Mesendoderm (in vitro differentiated cells): ENCODE results near the gene MYT1.
"Not testable (repeated sequence)": the region's sequence is repeated elsewhere in the genome, so short reads cannot be mapped to it uniquely, and the experiment has no call there.

Source experiments
- DNase-seq: peaks from one replicate; pipeline ENCODE4 v3.0.0; 2013
- H2AK5ac ChIP-seq: 2 replicates; pipeline ENCODE4 v1.6.1; 2013; ENCODE audit warnings: low read length, inconsistent platforms
- H2BK120ac ChIP-seq: 2 replicates; pipeline ENCODE4 v1.6.1; 2013; ENCODE audit warnings: low read depth, mild to moderate bottlenecking, low read length, moderate library complexity, mixed read lengths
- H2BK15ac ChIP-seq: replicated peaks from 2 replicates; pipeline ENCODE4 v1.6.1; 2013; ENCODE audit warnings: low read depth, mild to moderate bottlenecking, moderate library complexity
- H2BK5ac ChIP-seq: 2 replicates; pipeline ENCODE4 v1.6.1; 2013; ENCODE audit warnings: low read length, inconsistent platforms
- H3K18ac ChIP-seq: 2 replicates; pipeline ENCODE4 v1.6.1; 2013; ENCODE audit warnings: mild to moderate bottlenecking, low read length, mixed read lengths
- H3K23ac ChIP-seq: one replicate; pipeline ENCODE4 v1.6.1; 2013; ENCODE audit warnings: low read length
- H3K27ac ChIP-seq: 2 replicates; pipeline ENCODE4 v1.5.1; 2013; ENCODE audit warnings: low read depth, mild to moderate bottlenecking, inconsistent platforms, low read length, moderate library complexity
- H3K27me3 ChIP-seq: 2 replicates; pipeline ENCODE4 v1.6.1; 2013; ENCODE audit warnings: low read length, control low read depth, mild to moderate bottlenecking, inconsistent platforms; ENCODE audit not compliant: insufficient read depth, poor library complexity
- H3K36me3 ChIP-seq: 2 replicates; pipeline ENCODE4 v1.6.1; 2013; ENCODE audit warnings: low read length, inconsistent platforms; ENCODE audit not compliant: control insufficient read depth, insufficient read depth
- H3K4ac ChIP-seq: one replicate; pipeline ENCODE4 v1.6.1; 2013; ENCODE audit warnings: low read depth, mild to moderate bottlenecking, low read length, moderate library complexity
- H3K4me1 ChIP-seq: 2 replicates; pipeline ENCODE4 v1.6.1; 2013; ENCODE audit warnings: low read depth, low read length, inconsistent platforms; ENCODE audit not compliant: control insufficient read depth
- H3K4me2 ChIP-seq: 2 replicates; pipeline ENCODE4 v1.6.1; 2013; ENCODE audit warnings: low read length
- H3K4me3 ChIP-seq: 2 replicates; pipeline ENCODE4 v1.5.1; 2013; ENCODE audit warnings: mild to moderate bottlenecking, low read length
- H3K56ac ChIP-seq: one replicate; pipeline ENCODE4 v1.6.1; 2013; ENCODE audit warnings: low read length
- H3K79me1 ChIP-seq: 2 replicates; pipeline ENCODE4 v1.6.1; 2013; ENCODE audit warnings: low read length, inconsistent platforms
- H3K79me2 ChIP-seq: 2 replicates; pipeline ENCODE4 v1.6.1; 2013; ENCODE audit warnings: mild to moderate bottlenecking, low read length; ENCODE audit not compliant: control insufficient read depth, insufficient read depth
- H3K9ac ChIP-seq: 2 replicates; pipeline ENCODE4 v1.6.1; 2013; ENCODE audit warnings: low read length, inconsistent platforms
- H4K5ac ChIP-seq: one replicate; pipeline ENCODE4 v1.6.1; 2013; ENCODE audit warnings: low read length
- H4K8ac ChIP-seq: one replicate; pipeline ENCODE4 v1.6.1; 2013; ENCODE audit warnings: low read depth, mild to moderate bottlenecking, control low read depth, low read length, moderate library complexity
- WGBS: extraction: QIAGEN DNeasy Blood & Tissue Kit; methylation state at CpG from one replicate; pipeline ENCODE4 v1.1.7; 2013; ENCODE audit warnings: low lambda C conversion rate, missing lambda C conversion rate; ENCODE audit not compliant: insufficient coverage; ENCODE audit errors: extremely low coverage; 5-methylcytosine and 5-hydroxymethylcytosine counted together

MYT1 gene

DNA sequence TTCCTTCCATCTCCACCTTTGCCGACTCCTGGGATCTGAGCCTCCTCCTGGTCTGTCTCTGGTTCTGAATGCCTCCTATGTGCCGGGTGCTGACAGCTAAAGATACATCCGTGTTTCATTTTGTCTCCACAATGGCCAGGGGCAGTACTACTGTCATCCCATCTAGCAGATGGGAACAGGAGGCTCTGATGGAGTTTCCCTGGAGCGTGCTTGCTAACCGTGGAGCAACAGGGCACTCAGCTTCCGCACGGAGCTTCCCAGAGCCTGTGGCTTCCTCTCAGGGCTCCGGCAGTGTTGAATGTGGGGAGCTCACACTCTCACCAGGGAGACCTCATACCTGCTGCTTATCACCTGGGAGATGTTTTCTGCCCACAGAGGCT lies 45.0 kb upstream of the MYT1 start:
- no peaks in the 10 kb centered on the region for H3K36me3 ChIP-seq
- no CpG with 5 or more reads among the region's 8 CpGs for WGBS
- no peak overlapping the region for H2AK5ac ChIP-seq
- no peak overlapping the region for H2BK15ac ChIP-seq
- H3K18ac ChIP-seq, result no peak overlapping the region
- H3K79me1 ChIP-seq, result no peaks in the 10 kb centered on the region
- no peak overlapping the region for H2BK5ac ChIP-seq
- no peak overlapping the region for H3K4ac ChIP-seq
- H3K23ac ChIP-seq, result no peak overlapping the region
- H3K27me3 ChIP-seq, result no peaks in the 10 kb centered on the region
- no peaks in the 10 kb centered on the region for H3K79me2 ChIP-seq
- no peak overlapping the region for H3K56ac ChIP-seq
- no peak overlapping the region for H4K5ac ChIP-seq
- no peak overlapping the region for H4K8ac ChIP-seq
- no peak overlapping the region for H3K4me3 ChIP-seq
- no peaks in the 10 kb centered on the region for H3K4me1 ChIP-seq
- no peak overlapping the region for H3K9ac ChIP-seq
- H3K27ac ChIP-seq, result no peak overlapping the region
- H3K4me2 ChIP-seq, result no peak overlapping the region
- DNase-seq, result no peak
- H2BK120ac ChIP-seq, result no peak overlapping the region

- no peaks in the 10 kb centered on the region for H3K27me3 ChIP-seq
Measured at GRCh38 chr20:64119681-64120341, 44.4 kb upstream of the MYT1 start.

DNA sequence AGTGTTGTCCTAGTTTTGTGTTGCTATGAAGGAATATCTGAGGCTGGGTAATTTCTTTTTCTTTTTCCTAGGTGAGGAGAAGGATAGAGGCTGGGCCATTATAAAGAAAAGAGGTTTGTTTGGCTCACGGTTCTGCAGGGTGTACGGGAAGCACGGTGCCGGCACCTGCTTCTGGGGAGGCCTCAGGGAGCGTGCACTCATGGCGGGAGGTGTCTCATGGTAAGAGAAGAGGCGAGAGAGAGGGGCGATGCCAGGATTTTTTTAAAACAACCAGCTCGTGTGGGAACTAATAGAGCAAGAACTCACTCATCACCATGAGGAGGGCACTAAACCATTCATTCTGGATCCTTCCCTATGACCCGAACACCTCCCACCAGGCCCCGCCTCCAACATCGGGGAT lies 42.7 kb upstream of the MYT1 start:
- Histone ChIP-seq H2AK5ac (no peak overlapping the region), H3K18ac (no peak overlapping the region), H4K5ac (no peak overlapping the region), H2BK15ac (no peak overlapping the region), H3K4me3 (no peak overlapping the region), H3K9ac (no peak overlapping the region), H3K4ac (no peak overlapping the region), H3K56ac (no peak overlapping the region), H3K79me1 (no peaks in the 10 kb centered on the region), H3K27ac (no peak overlapping the region), H3K4me2 (no peak overlapping the region), H3K27me3 (no peaks in the 10 kb centered on the region), H3K36me3 (no peaks in the 10 kb centered on the region), H2BK120ac (no peak overlapping the region), H3K23ac (no peak overlapping the region), H2BK5ac (no peak overlapping the region), H3K79me2 (no peaks in the 10 kb centered on the region), H3K4me1 (no peaks in the 10 kb centered on the region), H4K8ac (no peak overlapping the region)
- WGBS, result no CpG with 5 or more reads among the region's 12 CpGs
- no peak for DNase-seq

More at GRCh38 chr20:64119681-64120341, 44.4 kb upstream of the MYT1 start:
- no peak for DNase-seq
- Histone ChIP-seq H3K36me3 (no peaks in the 10 kb centered on the region), H3K4ac (no peak overlapping the region), H3K4me3 (no peak overlapping the region), H3K79me1 (no peaks in the 10 kb centered on the region), H2BK5ac (no peak overlapping the region), H2BK120ac (no peak overlapping the region), H4K5ac (no peak overlapping the region), H3K79me2 (no peaks in the 10 kb centered on the region), H2BK15ac (no peak overlapping the region), H2AK5ac (no peak overlapping the region), H3K9ac (no peak overlapping the region), H3K23ac (no peak overlapping the region), H3K18ac (no peak overlapping the region), H4K8ac (no peak overlapping the region), H3K4me2 (no peak overlapping the region), H3K27ac (no peak overlapping the region), H3K56ac (no peak overlapping the region), H3K4me1 (no peaks in the 10 kb centered on the region)
- WGBS, result no CpG with 5 or more reads among the region's 14 CpGs

DNA sequence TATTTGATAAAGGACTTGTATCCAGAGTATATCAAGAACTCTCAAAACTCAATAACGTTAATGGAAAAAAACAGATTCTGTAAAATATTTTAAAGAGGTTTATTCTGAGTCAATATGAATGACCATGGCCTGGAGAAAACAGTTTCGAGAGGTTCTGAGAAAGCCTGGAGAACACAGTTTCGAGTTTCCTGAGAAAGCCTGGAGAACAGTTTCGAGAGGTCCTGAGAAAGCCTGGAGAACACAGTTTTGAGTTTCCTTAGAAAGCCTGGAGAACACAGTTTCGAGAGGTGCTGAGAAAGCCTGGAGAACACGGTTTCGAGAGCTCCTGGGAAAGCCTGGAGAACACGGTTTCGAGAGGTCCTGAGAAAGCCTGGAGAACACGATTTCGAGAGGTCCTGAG lies 41.3 kb upstream of the MYT1 start:
- H3K23ac ChIP-seq, H3K79me2 ChIP-seq, H3K4me2 ChIP-seq, H3K36me3 ChIP-seq, H3K4me1 ChIP-seq, DNase-seq, H3K79me1 ChIP-seq, H2AK5ac ChIP-seq, H3K56ac ChIP-seq, H2BK120ac ChIP-seq, H4K5ac ChIP-seq, H4K8ac ChIP-seq, H2BK15ac ChIP-seq, H3K18ac ChIP-seq, H3K27me3 ChIP-seq, H3K4ac ChIP-seq, H2BK5ac ChIP-seq, H3K27ac ChIP-seq, H3K4me3 ChIP-seq, H3K9ac ChIP-seq: not testable (repeated sequence)
- no CpG with 5 or more reads among the region's 11 CpGs for WGBS

- not testable (repeated sequence) for H2BK15ac ChIP-seq, H3K4me3 ChIP-seq, H3K18ac ChIP-seq, H2BK120ac ChIP-seq, H3K4me1 ChIP-seq, H3K4ac ChIP-seq, H3K27me3 ChIP-seq, H3K79me2 ChIP-seq, H2AK5ac ChIP-seq, H3K27ac ChIP-seq, H3K23ac ChIP-seq, H4K5ac ChIP-seq, H2BK5ac ChIP-seq, H3K56ac ChIP-seq, H4K8ac ChIP-seq, H3K79me1 ChIP-seq, H3K4me2 ChIP-seq, DNase-seq, H3K36me3 ChIP-seq, H3K9ac ChIP-seq
- WGBS, result no CpG with 5 or more reads among the region's 11 CpGs
Measured at GRCh38 chr20:64123517-64123916, 40.7 kb upstream of the MYT1 start.

- H3K4me1 ChIP-seq, result no peaks in the 10 kb centered on the region
- no peak overlapping the region for H2AK5ac ChIP-seq
- H3K18ac ChIP-seq, result no peak overlapping the region
- H3K4ac ChIP-seq, result no peak overlapping the region
- no peak for DNase-seq
- H2BK15ac ChIP-seq, result no peak overlapping the region
- no peak overlapping the region for H3K27ac ChIP-seq
- no CpG with 5 or more reads among the region's 11 CpGs for WGBS
- no peaks in the 10 kb centered on the region for H3K36me3 ChIP-seq
- no peak overlapping the region for H4K5ac ChIP-seq
- H3K4me2 ChIP-seq, result no peak overlapping the region
- no peak overlapping the region for H3K23ac ChIP-seq
- no peak overlapping the region for H2BK5ac ChIP-seq
- no peak overlapping the region for H3K4me3 ChIP-seq
- no peak overlapping the region for H3K56ac ChIP-seq
- no peak overlapping the region for H4K8ac ChIP-seq
- H3K79me1 ChIP-seq, result no peaks in the 10 kb centered on the region
- no peak overlapping the region for H3K9ac ChIP-seq
- no peaks in the 10 kb centered on the region for H3K27me3 ChIP-seq
- H2BK120ac ChIP-seq, result no peak overlapping the region
- H3K79me2 ChIP-seq, result no peaks in the 10 kb centered on the region
Measured at GRCh38 chr20:64129146-64129782, 35.0 kb upstream of the MYT1 start.
